GM19328 (cell line): Measurements from ENCODE around the gene CA5B.
"Not testable (repeated sequence)": the region's sequence is repeated elsewhere in the genome, so short reads cannot be mapped to it uniquely, and the experiment has no call there.

Experiments
- ATAC-seq: cut with Tn5 transposase; IDR thresholded peaks from one replicate; pipeline ENCODE4 v1.9.1; 2021; ENCODE audit warnings: mild to moderate bottlenecking, moderate library complexity; ENCODE audit not compliant: unreplicated experiment

CA5B gene

GRCh38 chrX:15737959-15738902 lies at the start of gene CA5B:
CA5B (plus strand) TSS chrX:15738270; CDS start chrX:15750024, 11,754 bp downstream.
- peak; percentile 88 for ATAC-seq

- no peak for ATAC-seq
These were observed 43.1 kb upstream of the CA5B start for GRCh38 chrX:15694941-15695451.

- ATAC-seq = no peak
These were observed 41.6 kb upstream of the CA5B start for GRCh38 chrX:15696516-15696915.

- no peak for ATAC-seq
These were observed 35.3 kb upstream of the CA5B start for GRCh38 chrX:15702488-15703371.

GRCh38 chrX:15703809-15704208 lies 34.3 kb upstream of the CA5B start:
- not testable (repeated sequence) for ATAC-seq

GRCh38 chrX:15704273-15704672 lies 33.8 kb upstream of the CA5B start:
- not testable (repeated sequence) for ATAC-seq

GRCh38 chrX:15714529-15714928 lies 23.5 kb upstream of the CA5B start:
- no peak for ATAC-seq

- ATAC-seq = no peak
These were observed 19.6 kb upstream of the CA5B start for GRCh38 chrX:15718283-15718970.

- ATAC-seq = no peak
These were observed 18.6 kb upstream of the CA5B start for GRCh38 chrX:15719324-15719968.

GRCh38 chrX:15721911-15722310 lies 16.2 kb upstream of the CA5B start:
- no peak for ATAC-seq

GRCh38 chrX:15723887-15724517 lies 14.1 kb upstream of the CA5B start:
- no peak for ATAC-seq

- no peak for ATAC-seq
These were observed 13.2 kb upstream of the CA5B start for GRCh38 chrX:15724911-15725310.

GRCh38 chrX:15731368-15731767 lies 6.7 kb upstream of the CA5B start:
- ATAC-seq = not testable (repeated sequence)

- no peak for ATAC-seq
These were observed 696 bp upstream of the CA5B start for GRCh38 chrX:15737190-15737958.

GRCh38 chrX:15739886-15740285 lies 1.8 kb downstream of the CA5B start:
- no peak for ATAC-seq

- ATAC-seq = no peak
These were observed 6.3 kb downstream of the CA5B start for GRCh38 chrX:15744181-15744867.

GRCh38 chrX:15745179-15745578 lies 7.1 kb downstream of the CA5B start:
- no peak for ATAC-seq

GRCh38 chrX:15746651-15747050 lies 8.6 kb downstream of the CA5B start:
- not testable (repeated sequence) for ATAC-seq
